HCT116 (cell line): Measurements from ENCODE around the gene NIPAL1. TPM values are rescaled to one million over a fixed set of nuclear protein-coding genes. Genes with fewer than 3 reads are reported as not detected.

ENCODE experiments used
- ATAC-seq: fragments of 200-7000 bp; cut with Tn5 transposase; 2 replicates; pipeline ENCODE4 v1.9.1; 2020; ENCODE audit warnings: mild to moderate bottlenecking, moderate library complexity
- BruUV-seq: library from RNA; stranded (reverse); fragments of 400-500 nt; replicated peaks from 2 replicates; lab custom pipeline; 2021; lab: Mats Ljungman, UMichigan
- CTCF ChIA-PET: fragments of 300-600 bp; sonication (Branson Sonifier 250); formaldehyde crosslinking; loops from one replicate; lab custom pipeline; 2021; ENCODE audit warnings: antibody characterized with exemption; lab: Charles Lee
- POLR2A ChIA-PET: fragments of 300-600, 350-600 bp; sonication (Branson Sonifier 250); formaldehyde crosslinking; loops from one replicate; lab custom pipeline; 2021; ENCODE audit warnings: antibody characterized with exemption; lab: Charles Lee
- RAD21 ChIA-PET, 2 experiments: fragments of 300-600 bp; sonication (Branson Sonifier 250); formaldehyde crosslinking; loops; one replicate each; lab custom pipeline; 2023; ENCODE audit warnings: low total read pairs in 2 of 2; ENCODE audit not compliant: uncharacterized antibody in 2 of 2, unreplicated experiment in 2 of 2, low non-redundant PET in 1 of 2; lab: Charles Lee
- DNase-seq: peaks from one replicate; pipeline ENCODE4 v3.0.0-alpha.2; 2010; ENCODE audit warnings: low read depth, low spot score
- H2AFZ ChIP-seq: fragments of 200-600 bp; shearing (Covaris generic), sonication (generic); 2 replicates; pipeline ENCODE4 v1.6.1; 2017; ENCODE audit warnings: low read depth, mixed run types, mixed read lengths, antibody characterized with exemption, low read length; ENCODE audit not compliant: poor library complexity, severe bottlenecking
- H3K27ac ChIP-seq: 2 replicates; pipeline ENCODE4 v1.5.1; 2012; ENCODE audit warnings: low read depth, low read length
- H3K27me3 ChIP-seq: fragments of 200-600 bp; sonication (generic); 2 replicates; pipeline ENCODE4 v1.6.1; 2016; ENCODE audit warnings: mixed run types, low read length, mixed read lengths; ENCODE audit not compliant: insufficient read depth
- H3K36me3 ChIP-seq, 2 experiments: fragments of 200-500 bp in 1 of 2; fragments of 200-600 bp in 1 of 2; sonication (Bioruptor generic) in 1 of 2; sonication (generic) in 1 of 2; 2 replicates each; pipeline versions ENCODE4 v1.5.1 to v1.6.1; 2014 to 2016; ENCODE audit warnings: low read length in 2 of 2, inconsistent platforms in 1 of 2, mixed read lengths in 1 of 2, mixed run types in 1 of 2; ENCODE audit not compliant: insufficient read depth in 2 of 2, control insufficient read depth in 1 of 2
- H3K4me1 ChIP-seq, 2 experiments: fragments of 200-600 bp in 1 of 2; sonication (generic) in 1 of 2; 2 replicates each; pipeline versions ENCODE4 v1.5.1 to v1.6.1; 2012 to 2017; ENCODE audit warnings: low read length in 2 of 2, inconsistent platforms in 1 of 2, mild to moderate bottlenecking in 1 of 2, mixed read lengths in 1 of 2, mixed run types in 1 of 2, moderate library complexity in 1 of 2; ENCODE audit not compliant: insufficient read depth in 2 of 2, control insufficient read depth in 1 of 2
- H3K4me2 ChIP-seq: fragments of 200-600 bp; sonication (generic); 2 replicates; pipeline ENCODE4 v1.6.1; 2017; ENCODE audit warnings: mixed run types, low read length, mixed read lengths
- H3K4me3 ChIP-seq, 2 experiments: fragments of 200-600 bp in 1 of 2; sonication (generic) in 1 of 2; replicated peaks in 1 of 2; 2 replicates each; pipeline ENCODE4 v1.5.1; 2011 to 2016; ENCODE audit warnings: low read length in 2 of 2, control low read depth in 1 of 2, low read depth in 1 of 2, mild to moderate bottlenecking in 1 of 2, mixed read lengths in 1 of 2, mixed run types in 1 of 2
- H3K79me2 ChIP-seq: fragments of 200-600 bp; sonication (generic); 2 replicates; pipeline ENCODE4 v1.6.1; 2017; ENCODE audit warnings: mild to moderate bottlenecking, mixed run types, low read length, moderate library complexity, mixed read lengths; ENCODE audit not compliant: insufficient read depth
- H3K9ac ChIP-seq: fragments of 200-600 bp; sonication (generic); 2 replicates; pipeline ENCODE4 v1.6.1; 2016; ENCODE audit warnings: low read length, mixed read lengths
- H3K9me2 ChIP-seq: fragments of 200-600 bp; sonication (generic), shearing (Covaris generic); 2 replicates; pipeline ENCODE4 v1.6.1; 2017; ENCODE audit warnings: mixed run types, mild to moderate bottlenecking, moderate library complexity; ENCODE audit not compliant: insufficient read depth
- H3K9me3 ChIP-seq, 2 experiments: fragments of 200-500 bp in 1 of 2; fragments of 200-600 bp in 1 of 2; sonication (Bioruptor generic) in 1 of 2; sonication (generic) in 1 of 2; 2 replicates each; pipeline ENCODE4 v1.6.1; 2014 to 2017; ENCODE audit warnings: low read length in 2 of 2, mixed read lengths in 2 of 2, inconsistent platforms in 1 of 2, low read depth in 1 of 2, mild to moderate bottlenecking in 1 of 2, mixed run types in 1 of 2, moderate library complexity in 1 of 2; ENCODE audit not compliant: control insufficient read depth in 1 of 2, insufficient read depth in 1 of 2
- H4K20me1 ChIP-seq: fragments of 200-600 bp; sonication (generic), shearing (Covaris generic); 2 replicates; pipeline ENCODE4 v1.6.1; 2017; ENCODE audit warnings: mixed run types, mild to moderate bottlenecking, moderate library complexity; ENCODE audit not compliant: insufficient read depth
- ATF3 ChIP-seq: IDR thresholded peaks from 2 replicates; pipeline ENCODE4 v1.6.1; 2012
- CBX3 ChIP-seq: IDR thresholded peaks from 2 replicates; pipeline ENCODE4 v1.6.1; 2012; ENCODE audit warnings: low read depth
- EZH2 ChIP-seq: fragments of 200-600 bp; sonication (generic); IDR thresholded peaks from 2 replicates; pipeline ENCODE4 v1.6.1; 2017; ENCODE audit warnings: antibody characterized with exemption, mixed run types
- EZH2phosphoT487 ChIP-seq: fragments of 200-600 bp; IDR thresholded peaks from 2 replicates; pipeline ENCODE4 v1.6.1; 2018; ENCODE audit warnings: antibody characterized with exemption, borderline replicate concordance
- FOSL1 ChIP-seq: IDR thresholded peaks from 2 replicates; pipeline ENCODE4 v1.6.1; 2012; ENCODE audit warnings: low read depth
- JUND ChIP-seq: IDR thresholded peaks from 2 replicates; pipeline ENCODE4 v1.6.1; 2012
- MAX ChIP-seq: IDR thresholded peaks from 2 replicates; pipeline ENCODE4 v1.6.1; 2012
- POLR2A ChIP-seq: IDR thresholded peaks from 2 replicates; pipeline ENCODE4 v1.7.0; 2011; ENCODE audit warnings: borderline replicate concordance; ENCODE audit not compliant: insufficient read depth, insufficient read length; ENCODE audit errors: extremely low read depth
- SIN3A ChIP-seq: IDR thresholded peaks from 2 replicates; pipeline ENCODE4 v1.6.1; 2012; ENCODE audit warnings: low read depth
- SP1 ChIP-seq: IDR thresholded peaks from 2 replicates; pipeline ENCODE4 v1.6.1; 2012; ENCODE audit warnings: low read depth
- SRF ChIP-seq: IDR thresholded peaks from 2 replicates; pipeline ENCODE4 v1.6.1; 2012; ENCODE audit warnings: low read depth
- TCF7L2 ChIP-seq: IDR thresholded peaks from 2 replicates; pipeline ENCODE4 v1.7.0; 2011; ENCODE audit warnings: borderline replicate concordance, inconsistent platforms; ENCODE audit not compliant: insufficient read depth, insufficient read length; ENCODE audit errors: extremely low read depth
- ZFX ChIP-seq: fragments of 450-650 bp; IDR thresholded peaks from 2 replicates; pipeline ENCODE4 v1.6.1; 2017
- ZNF274 ChIP-seq: fragments of 200-500 bp; sonication (Bioruptor generic); IDR thresholded peaks from 2 replicates; pipeline ENCODE4 v1.6.1; 2014; ENCODE audit warnings: mild to moderate bottlenecking, low read depth, low read length, inconsistent platforms
- intact Hi-C: fragments of 100-400 bp; cut with micrococcal nuclease; formaldehyde crosslinking; loops from 2 replicates; pipeline ENCODE4 v1.10.0; 2022
- total RNA-seq: library from RNA; stranded (reverse); gene quantifications from one replicate; pipeline ENCODE4 v1.2.1, GENCODE V29; 2021; ENCODE audit not compliant: unreplicated experiment

The NIPAL1 gene
- total RNA-seq, 1 experiment from 2014 or later, result 7.0 TPM

GRCh38 chr4:48011722-48012121 is 4.8 kb upstream of the NIPAL1 start:
- ChIA-PET CTCF (no interaction called here), RAD21 (no interaction called here), POLR2A (no interaction called here)
- Histone ChIP-seq H3K9me3 (peaks cover 0 to 6% of the 10 kb centered on the region in 2 experiments; a peak in 2 of 4 replicates), H3K9ac (no peak overlapping the region), H3K4me2 (no peak overlapping the region), H3K79me2 (no peaks in the 10 kb centered on the region), H4K20me1 (no peaks in the 10 kb centered on the region), H3K27ac (no peak overlapping the region), H3K36me3 (0 out of 4 replicates have a peak, but pooled peaks cover 0 to 2% of the 10 kb centered on the region in 2 experiments), H3K27me3 (no peaks in the 10 kb centered on the region), H3K4me3 (no peak overlapping the region), H3K4me1 (peaks cover 6 to 11% of the 10 kb centered on the region in 2 experiments; a peak in 2 of 4 replicates), H3K9me2 (no peaks in the 10 kb centered on the region), H2AFZ (no peak overlapping the region)
- ATAC-seq, result no peak
- no peak for DNase-seq
- BruUV-seq, result no TSS peak
- intact Hi-C loops, result no loop called here
- TF ChIP-seq MAX (no peak), SIN3A (no peak), SRF (no peak), ZFX (no peak), EZH2phosphoT487 (no peak), EZH2 (no peak), JUND (no peak), TCF7L2 (no peak), FOSL1 (no peak), SP1 (no peak), ATF3 (no peak), CBX3 (no peak)

- intact Hi-C loops, result no loop called here
Observed at GRCh38 chr4:48012824-48013223, 3.7 kb upstream of the NIPAL1 start.

More at GRCh38 chr4:48012824-48013223, 3.7 kb upstream of the NIPAL1 start:
- Histone ChIP-seq H3K36me3 (no peaks in the 10 kb centered on the region), H3K27ac (no peak overlapping the region), H2AFZ (no peak overlapping the region), H3K9me3 (peaks cover 0 to 6% of the 10 kb centered on the region in 2 experiments; a peak in 2 of 4 replicates), H4K20me1 (no peaks in the 10 kb centered on the region), H3K27me3 (no peaks in the 10 kb centered on the region), H3K4me2 (no peak overlapping the region), H3K4me3 (no peak overlapping the region), H3K79me2 (0 out of 2 replicates have a peak, but pooled peaks cover under 1% of the 10 kb centered on the region), H3K9me2 (no peaks in the 10 kb centered on the region), H3K4me1 (peaks cover 6 to 11% of the 10 kb centered on the region in 2 experiments; a peak in 2 of 4 replicates), H3K9ac (no peak overlapping the region)
- ChIA-PET POLR2A (no interaction called here), CTCF (no interaction called here), RAD21 (no interaction called here)
- DNase-seq (no peak), ATAC-seq (no peak)
- no TSS peak for BruUV-seq
- TF ChIP-seq TCF7L2 (no peak), ZNF274 (no peak), POLR2A (no peak)
